HS-27A (cell line): ENCODE data around the gene TAT.

ENCODE experiments used
- DNase-seq: peaks from one replicate; pipeline ENCODE4 v3.0.0-alpha.2; 2012; ENCODE audit warnings: low read depth, missing footprints

TAT gene

GRCh38 chr16:71537643-71538042, 39.2 kb downstream of the TAT start:
- DNase-seq = no peak

GRCh38 chr16:71536752-71537499, 40.0 kb downstream of the TAT start:
- DNase-seq = no peak

GRCh38 chr16:71532366-71532765, 44.5 kb downstream of the TAT start:
- no peak for DNase-seq

GRCh38 chr16:71528863-71529262, 48.0 kb downstream of the TAT start:
- no peak for DNase-seq

GRCh38 chr16:71528257-71528656, 48.6 kb downstream of the TAT start:
- DNase-seq = no peak

- no peak for DNase-seq
Measured at GRCh38 chr16:71526111-71526631, 50.7 kb downstream of the TAT start, which contains the start of gene CHST4. TSS of gene CHST4 (plus strand) at chr16:71526426. CDS start at chr16:71536678, 10,252 bp downstream.

GRCh38 chr16:71524566-71525553, 52.0 kb downstream of the TAT start:
- DNase-seq = no peak

GRCh38 chr16:71520550-71520949, 56.3 kb downstream of the TAT start:
- DNase-seq = no peak
